Measurements from ENCODE around the gene ERCC6L2. TPM values are rescaled to one million over a fixed set of nuclear protein-coding genes. Genes with fewer than 3 reads are reported as not detected.

ERCC6L2 gene
- polyA plus RNA-seq, 1 of the 3 experiments (the other 2 are of a cell fraction): 10.0 TPM

DNA sequence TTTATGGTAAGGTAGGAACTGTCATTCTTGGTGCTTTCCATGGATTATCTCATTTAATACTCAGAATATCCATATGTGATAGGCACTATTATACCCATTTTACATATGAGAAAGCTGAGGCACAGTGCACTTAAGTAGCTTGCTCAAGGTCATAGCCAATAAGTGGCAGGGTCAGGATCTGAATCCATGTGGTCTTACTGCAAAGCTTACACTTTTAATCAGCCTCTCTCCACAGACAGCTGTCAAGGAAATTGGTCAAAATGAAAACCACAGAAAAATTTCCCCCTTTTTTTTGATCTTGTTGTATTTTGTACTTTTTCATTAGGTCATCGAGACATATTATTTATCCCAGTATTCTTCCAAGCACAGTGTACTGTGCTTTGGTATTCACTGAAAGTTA, 78.5 kb downstream of the ERCC6L2 start:
- no peak overlapping the region for H3K27ac ChIP-seq (ENCODE audit: low read depth in 2 of 2, low read length in 1 of 2)
- H4K20me1 ChIP-seq (ENCODE audit: insufficient read depth): no peaks in the 10 kb centered on the region
- H3K4me1 ChIP-seq (ENCODE audit: control insufficient read depth in 1 of 2, insufficient read depth in 2 of 2, low read depth in 1 of 2, low read length in 1 of 2): no peaks in the 10 kb centered on the region
- H3K27me3 ChIP-seq (ENCODE audit: insufficient read depth): no peaks in the 10 kb centered on the region
- no peak overlapping the region for H3K9ac ChIP-seq
- H3K36me3 ChIP-seq (replicated peaks in 1 of 2; ENCODE audit: control insufficient read depth in 1 of 2, insufficient read depth in 2 of 2, low read length in 1 of 2): peaks cover 37 to 53% of the 10 kb centered on the region in 2 experiments
- CTCF ChIA-PET: no interaction called here
- POLR2A ChIA-PET: no interaction called here
- H3F3A ChIP-seq (replicated peaks; ENCODE audit: insufficient read depth): no peaks in the 10 kb centered on the region
- H3K79me2 ChIP-seq (ENCODE audit: insufficient read depth): no peaks in the 10 kb centered on the region
- no peak overlapping the region for H3K4me3 ChIP-seq (ENCODE audit: low read depth in 2 of 2, low read length in 1 of 2)
- 100% methylated on average over 1 of the region's 1 CpG for WGBS (ENCODE audit: low lambda C conversion rate)
- H3K9me2 ChIP-seq: no peaks in the 10 kb centered on the region
- no peaks in the 10 kb centered on the region for H3K9me3 ChIP-seq
- H2AFZ ChIP-seq (ENCODE audit: low read depth): no peak overlapping the region
- no peak for DNase-seq
- no peak for TF ChIP-seq GABPA (IDR thresholded peaks at IDR 0.05; ENCODE audit: low read depth)
- no peak for TF ChIP-seq USF1 (IDR thresholded peaks at IDR 0.05; ENCODE audit: borderline replicate concordance, low read depth)
- no peak for TF ChIP-seq MEF2A (IDR thresholded peaks at IDR 0.05; ENCODE audit: borderline replicate concordance, low read depth)
- no peak for TF ChIP-seq IRF3 (IDR thresholded peaks at IDR 0.05; ENCODE audit: low read depth, low read length)
- TF ChIP-seq CHD2 (IDR thresholded peaks at IDR 0.05; ENCODE audit: low read length, partially characterized antibody): no peak
- no peak for TF ChIP-seq RFX5 (IDR thresholded peaks at IDR 0.05; ENCODE audit: low read length)
- TF ChIP-seq TAF1 (IDR thresholded peaks at IDR 0.05; ENCODE audit: borderline replicate concordance, low read depth, low read length): no peak
- TF ChIP-seq FOXM1 (IDR thresholded peaks at IDR 0.05; ENCODE audit: low read depth): no peak
- no peak for TF ChIP-seq SMC3 (IDR thresholded peaks at IDR 0.05; ENCODE audit: low read depth, low read length)
- no peak for TF ChIP-seq MAX (IDR thresholded peaks at IDR 0.05; ENCODE audit: low read depth)
- no peak overlapping the region for H3K4me2 ChIP-seq

- no peaks in the 10 kb centered on the region for H3K9me2 ChIP-seq
Observed at GRCh38 chr9:95954940-95955339, 79.4 kb downstream of the ERCC6L2 start.

More at GRCh38 chr9:95954940-95955339, 79.4 kb downstream of the ERCC6L2 start:
- Histone ChIP-seq H3K36me3 (replicated peaks in 1 of 2; ENCODE audit: control insufficient read depth in 1 of 2, insufficient read depth in 2 of 2, low read length in 1 of 2) (peaks cover 34 to 48% of the 10 kb centered on the region in 2 experiments), H3K27me3 (ENCODE audit: insufficient read depth) (no peaks in the 10 kb centered on the region), H3K4me2 (no peak overlapping the region), H3K9ac (no peak overlapping the region), H3K4me3 (ENCODE audit: low read depth in 2 of 2, low read length in 1 of 2) (no peak overlapping the region), H3K4me1 (ENCODE audit: control insufficient read depth in 1 of 2, insufficient read depth in 2 of 2, low read depth in 1 of 2, low read length in 1 of 2) (no peaks in the 10 kb centered on the region), H3K27ac (ENCODE audit: low read depth in 2 of 2, low read length in 1 of 2) (no peak overlapping the region), H4K20me1 (ENCODE audit: insufficient read depth) (no peaks in the 10 kb centered on the region), H3K9me3 (no peaks in the 10 kb centered on the region), H3K79me2 (ENCODE audit: insufficient read depth) (no peaks in the 10 kb centered on the region), H3F3A (replicated peaks; ENCODE audit: insufficient read depth) (no peaks in the 10 kb centered on the region), H2AFZ (ENCODE audit: low read depth) (no peak overlapping the region)
- ChIA-PET POLR2A (no interaction called here), CTCF (no interaction called here)
- WGBS (ENCODE audit: low lambda C conversion rate): 100% methylated on average over 2 of the region's 2 CpGs
- DNase-seq: no peak
- TF ChIP-seq IRF3 (IDR thresholded peaks at IDR 0.05; ENCODE audit: low read depth, low read length) (no peak), ELF1 (IDR thresholded peaks at IDR 0.05) (no peak), MXI1 (IDR thresholded peaks at IDR 0.05; ENCODE audit: low read depth, low read length) (no peak), RXRA (IDR thresholded peaks at IDR 0.05; ENCODE audit: borderline replicate concordance, low read depth) (no peak), EZH2phosphoT487 (IDR thresholded peaks at IDR 0.05; ENCODE audit: borderline replicate concordance, low read depth) (no peak), FOSL2 (IDR thresholded peaks at IDR 0.05; ENCODE audit: borderline replicate concordance, low read depth) (no peak), USF1 (IDR thresholded peaks at IDR 0.05; ENCODE audit: borderline replicate concordance, low read depth) (no peak), PBX3 (IDR thresholded peaks at IDR 0.05) (no peak), USF2 (IDR thresholded peaks at IDR 0.05; ENCODE audit: borderline replicate concordance, low read depth, low read length) (no peak)

All from SK-N-SH (cell line).